Mesothelial cell of epicardium (in vitro differentiated cells): Measurements from ENCODE around the gene AKAIN1. TPM values are rescaled to one million over a fixed set of nuclear protein-coding genes. Genes with fewer than 3 reads are reported as not detected.

Experiments
- DNase-seq, 2 experiments: peaks; one replicate each; pipeline ENCODE4 v3.0.0; 2021; ENCODE audit warnings: low spot score in 2 of 2; ENCODE audit not compliant: unreplicated experiment in 2 of 2
- H3K27ac Mint-ChIP-seq: 2 replicates; pipeline ENCODE4 v1.8.0; 2021; ENCODE audit warnings: mixed read lengths
- H3K27me3 Mint-ChIP-seq: 2 replicates; pipeline ENCODE4 v1.8.0; 2021; ENCODE audit warnings: low read depth, mixed read lengths
- H3K36me3 Mint-ChIP-seq: 2 replicates; pipeline ENCODE4 v1.8.0; 2021; ENCODE audit warnings: mixed read lengths
- H3K4me1 Mint-ChIP-seq: 2 replicates; pipeline ENCODE4 v1.8.0; 2021; ENCODE audit warnings: mixed read lengths
- H3K4me3 Mint-ChIP-seq: 2 replicates; pipeline ENCODE4 v1.8.0; 2021; ENCODE audit warnings: mild to moderate bottlenecking, moderate library complexity, mixed read lengths
- H3K9me3 Mint-ChIP-seq: 2 replicates; pipeline ENCODE4 v1.8.0; 2021; ENCODE audit warnings: mixed read lengths
- CTCF ChIP-seq: fragments of 200-600 bp; sonication (generic); IDR thresholded peaks from one replicate; pipeline ENCODE4 v1.5.0; 2021; ENCODE audit warnings: antibody characterized with exemption; ENCODE audit not compliant: unreplicated experiment
- total RNA-seq: library from RNA; stranded (reverse); gene quantifications from 3 replicates; pipeline ENCODE4 v1.2.1, GENCODE V29; 2021

The AKAIN1 gene
- not detected in 3 replicates for total RNA-seq

GRCh38 chr18:5197032-5197434 lies at the start of gene AKAIN1:
Gene AKAIN1 (minus strand): TSS chr18:5197257. CDS start chr18:5197053, 204 bp downstream.
- Mint-ChIP-seq H3K36me3 (no peaks in the 10 kb centered on the region), H3K4me3 (peak within 1 kb of the TSS; percentile 44), H3K4me1 (peaks cover 4% of the 10 kb centered on the region), H3K9me3 (no peaks in the 10 kb centered on the region), H3K27ac (no peak within 1 kb of the TSS), H3K27me3 (peaks cover 91% of the 10 kb centered on the region)
- DNase-seq = peak; percentile 68 to 84
- TF ChIP-seq CTCF = no peak

GRCh38 chr18:5244941-5245340 lies 47.9 kb upstream of the AKAIN1 start:
- H3K9me3 Mint-ChIP-seq = no peaks in the 10 kb centered on the region
- peaks cover 29% of the 10 kb centered on the region for H3K36me3 Mint-ChIP-seq
- no peak for TF ChIP-seq CTCF
- no peak overlapping the region for H3K4me3 Mint-ChIP-seq
- no peaks in the 10 kb centered on the region for H3K27me3 Mint-ChIP-seq
- peaks cover 7% of the 10 kb centered on the region for H3K4me1 Mint-ChIP-seq
- no peak overlapping the region for H3K27ac Mint-ChIP-seq
- DNase-seq = no peak

GRCh38 chr18:5239447-5239846 lies 42.4 kb upstream of the AKAIN1 start:
- peak overlapping the region; percentile 66 for H3K27ac Mint-ChIP-seq
- H3K4me1 Mint-ChIP-seq = peaks cover 28% of the 10 kb centered on the region
- H3K27me3 Mint-ChIP-seq = peaks cover 2% of the 10 kb centered on the region
- no peak for DNase-seq
- H3K36me3 Mint-ChIP-seq = peaks cover 32% of the 10 kb centered on the region
- TF ChIP-seq CTCF = no peak
- no peaks in the 10 kb centered on the region for H3K9me3 Mint-ChIP-seq
- peak overlapping the region; percentile 95 for H3K4me3 Mint-ChIP-seq

GRCh38 chr18:5238371-5238976 lies 41.4 kb upstream of the AKAIN1 start:
- H3K4me3 Mint-ChIP-seq = peak overlapping the region; percentile 95
- peaks cover 28% of the 10 kb centered on the region for H3K4me1 Mint-ChIP-seq
- peak overlapping the region; percentile 99 for H3K27ac Mint-ChIP-seq
- peaks cover 12% of the 10 kb centered on the region for H3K27me3 Mint-ChIP-seq
- peak; percentile 30 to 60 for DNase-seq
- peaks cover 28% of the 10 kb centered on the region for H3K36me3 Mint-ChIP-seq
- no peaks in the 10 kb centered on the region for H3K9me3 Mint-ChIP-seq
- no peak for TF ChIP-seq CTCF

GRCh38 chr18:5237723-5238370 lies 40.8 kb upstream of the AKAIN1 start:
- peak; percentile 74 to 86 for DNase-seq
- Mint-ChIP-seq H3K9me3 (no peaks in the 10 kb centered on the region), H3K36me3 (peaks cover 23% of the 10 kb centered on the region), H3K27ac (peak overlapping the region; percentile 99), H3K27me3 (peaks cover 13% of the 10 kb centered on the region), H3K4me3 (peak overlapping the region; percentile 95), H3K4me1 (peaks cover 28% of the 10 kb centered on the region)
- no peak for TF ChIP-seq CTCF
